Measurements from ENCODE around the gene SLC35G4. TPM values are rescaled to one million over a fixed set of nuclear protein-coding genes. Genes with fewer than 3 reads are reported as not detected.
"Not testable (repeated sequence)": the region's sequence is repeated elsewhere in the genome, so short reads cannot be mapped to it uniquely, and the experiment has no call there.

The SLC35G4 gene
- total RNA-seq (not detected), polyA plus RNA-seq (ENCODE audit: insufficient read depth, low read depth, low replicate concordance) (not detected)
- long read RNA-seq, donor 1: 0 reads
- long read RNA-seq, donor 2: 0 reads
- long read RNA-seq, donor 3: 0 reads
- long read RNA-seq, donor 4: 0 reads
- long read RNA-seq, donor 5: 0 reads
- long read RNA-seq, donor 6: 0 reads
- long read RNA-seq, donor 7: 0 reads
- long read RNA-seq, donor 8: 0 reads
- long read RNA-seq, donor 9: 0 reads
- long read RNA-seq, donor 10: 0 reads

DNA sequence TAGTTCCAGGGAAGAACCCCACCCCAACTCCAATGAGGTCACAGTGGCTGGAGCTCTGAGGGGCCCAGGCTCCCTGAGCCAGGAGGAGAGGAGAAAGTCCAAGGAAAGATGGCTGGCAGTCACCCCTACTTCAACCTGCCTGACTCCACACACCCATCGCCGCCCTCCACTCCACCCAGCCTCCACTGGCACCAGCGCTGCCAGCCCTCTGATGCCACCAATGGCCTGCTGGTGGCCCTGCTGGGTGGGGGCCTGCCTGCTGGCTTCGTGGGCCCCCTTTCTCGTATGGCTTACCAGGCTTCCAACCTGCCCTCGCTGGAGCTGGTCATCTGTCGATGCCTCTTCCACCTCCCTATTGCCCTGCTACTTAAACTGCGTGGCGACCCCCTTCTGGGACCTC lies at the start of gene SLC35G4:
TSS of gene SLC35G4 (plus strand) at position 109 of the 400 bp plus-strand sequence. CDS start at position 109, 0 bp downstream.
- H3K27me3 ChIP-seq (ENCODE audit: control insufficient read depth, insufficient read depth, low read length); H3K36me3 ChIP-seq (ENCODE audit: control insufficient read depth in 2 of 3, insufficient read depth in 3 of 3, low read length in 3 of 3); DNase-seq; H3K27ac ChIP-seq (ENCODE audit: low read depth in 2 of 2, low read length in 2 of 2); FAIRE-seq; H3K9ac ChIP-seq (ENCODE audit: low read length in 3 of 3); H3K4me3 ChIP-seq (ENCODE audit: low read length in 3 of 3); H3K9me3 ChIP-seq (ENCODE audit: control insufficient read depth in 2 of 3, insufficient read depth in 1 of 3, low read length in 3 of 3); H3K4me1 ChIP-seq (ENCODE audit: control insufficient read depth in 2 of 3, insufficient read depth in 2 of 3, low read depth in 1 of 3, low read length in 3 of 3); intact Hi-C loops (cut with DNase I): not testable (repeated sequence)

DNA sequence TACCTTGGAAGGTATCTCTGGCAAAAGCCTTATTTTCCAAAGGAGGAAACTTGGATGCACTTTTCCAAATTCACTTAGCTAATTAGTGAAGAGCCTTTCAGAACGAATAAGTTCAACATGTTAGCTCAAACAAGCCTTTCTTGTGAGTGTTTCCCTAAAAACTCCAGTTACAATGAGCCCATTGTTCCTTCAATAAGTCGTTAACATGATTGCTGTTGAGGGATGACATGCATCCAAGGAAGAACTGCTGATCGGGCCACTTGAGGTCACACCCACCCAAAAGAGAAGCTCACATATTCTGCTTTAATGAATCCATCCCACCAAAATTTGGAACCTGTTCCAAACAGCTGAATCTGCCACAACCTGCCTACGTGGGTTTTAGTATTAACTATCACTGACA lies 48.1 kb upstream of the SLC35G4 start:
- FAIRE-seq (no peak), DNase-seq (no peak)
- intact Hi-C loops (cut with DNase I): no loop called here
- no peak overlapping the region for H3K9ac ChIP-seq (ENCODE audit: low read length in 3 of 3)
- H3K36me3 ChIP-seq (ENCODE audit: control insufficient read depth in 2 of 3, insufficient read depth in 3 of 3, low read length in 3 of 3): no peaks in the 10 kb centered on the region
- TF ChIP-seq, protein P1, sequence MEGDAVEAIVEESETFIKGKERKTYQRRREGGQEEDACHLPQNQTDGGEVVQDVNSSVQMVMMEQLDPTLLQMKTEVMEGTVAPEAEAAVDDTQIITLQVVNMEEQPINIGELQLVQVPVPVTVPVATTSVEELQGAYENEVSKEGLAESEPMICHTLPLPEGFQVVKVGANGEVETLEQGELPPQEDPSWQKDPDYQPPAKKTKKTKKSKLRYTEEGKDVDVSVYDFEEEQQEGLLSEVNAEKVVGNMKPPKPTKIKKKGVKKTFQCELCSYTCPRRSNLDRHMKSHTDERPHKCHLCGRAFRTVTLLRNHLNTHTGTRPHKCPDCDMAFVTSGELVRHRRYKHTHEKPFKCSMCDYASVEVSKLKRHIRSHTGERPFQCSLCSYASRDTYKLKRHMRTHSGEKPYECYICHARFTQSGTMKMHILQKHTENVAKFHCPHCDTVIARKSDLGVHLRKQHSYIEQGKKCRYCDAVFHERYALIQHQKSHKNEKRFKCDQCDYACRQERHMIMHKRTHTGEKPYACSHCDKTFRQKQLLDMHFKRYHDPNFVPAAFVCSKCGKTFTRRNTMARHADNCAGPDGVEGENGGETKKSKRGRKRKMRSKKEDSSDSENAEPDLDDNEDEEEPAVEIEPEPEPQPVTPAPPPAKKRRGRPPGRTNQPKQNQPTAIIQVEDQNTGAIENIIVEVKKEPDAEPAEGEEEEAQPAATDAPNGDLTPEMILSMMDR (IDR thresholded peaks at IDR 0.05; ENCODE audit: borderline replicate concordance, extremely low read depth, insufficient read depth): no peak
- H3K4me1 ChIP-seq (ENCODE audit: control insufficient read depth in 2 of 3, insufficient read depth in 2 of 3, low read depth in 1 of 3, low read length in 3 of 3): no peaks in the 10 kb centered on the region
- no peak overlapping the region for H3K27ac ChIP-seq (ENCODE audit: low read depth in 2 of 2, low read length in 2 of 2)
- H3K4me3 ChIP-seq (ENCODE audit: low read length in 3 of 3): no peak overlapping the region
- H3K27me3 ChIP-seq (ENCODE audit: control insufficient read depth, insufficient read depth, low read length): no peaks in the 10 kb centered on the region
- H3K9me3 ChIP-seq (ENCODE audit: control insufficient read depth in 2 of 3, insufficient read depth in 1 of 3, low read length in 3 of 3): no peaks in the 10 kb centered on the region

DNA sequence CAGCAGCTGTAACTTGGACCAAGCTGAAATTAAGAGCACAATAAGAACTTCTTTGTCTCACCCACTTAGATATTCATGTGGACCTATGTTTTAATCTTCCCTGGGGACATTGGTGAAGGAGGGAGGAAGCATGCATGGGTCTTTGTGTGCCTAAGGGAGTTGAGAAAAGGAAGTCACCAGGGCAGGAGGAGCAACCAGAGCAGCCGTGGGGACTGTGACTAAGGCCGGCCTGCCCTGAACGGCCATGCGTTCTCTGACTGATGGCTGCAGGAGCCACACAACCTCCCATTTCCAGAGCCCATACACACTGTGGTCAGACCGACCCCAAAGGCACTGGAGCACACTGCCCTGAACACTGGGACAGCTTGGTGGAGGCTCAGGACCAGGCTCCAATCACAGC lies 43.7 kb upstream of the SLC35G4 start:
- Histone ChIP-seq H3K27ac (ENCODE audit: low read depth in 2 of 2, low read length in 2 of 2) (no peak overlapping the region), H3K36me3 (ENCODE audit: control insufficient read depth in 2 of 3, insufficient read depth in 3 of 3, low read length in 3 of 3) (no peaks in the 10 kb centered on the region), H3K9ac (ENCODE audit: low read length in 3 of 3) (no peak overlapping the region), H3K4me3 (ENCODE audit: low read length in 3 of 3) (no peak overlapping the region), H3K4me1 (ENCODE audit: control insufficient read depth in 2 of 3, insufficient read depth in 2 of 3, low read depth in 1 of 3, low read length in 3 of 3) (no peaks in the 10 kb centered on the region), H3K9me3 (ENCODE audit: control insufficient read depth in 2 of 3, insufficient read depth in 1 of 3, low read length in 3 of 3) (no peaks in the 10 kb centered on the region), H3K27me3 (ENCODE audit: control insufficient read depth, insufficient read depth, low read length) (no peaks in the 10 kb centered on the region)
- no peak for DNase-seq
- TF ChIP-seq, protein P1 (IDR thresholded peaks at IDR 0.05; ENCODE audit: borderline replicate concordance, extremely low read depth, insufficient read depth): no peak
- intact Hi-C loops (cut with DNase I): no loop called here
- no peak for FAIRE-seq

DNA sequence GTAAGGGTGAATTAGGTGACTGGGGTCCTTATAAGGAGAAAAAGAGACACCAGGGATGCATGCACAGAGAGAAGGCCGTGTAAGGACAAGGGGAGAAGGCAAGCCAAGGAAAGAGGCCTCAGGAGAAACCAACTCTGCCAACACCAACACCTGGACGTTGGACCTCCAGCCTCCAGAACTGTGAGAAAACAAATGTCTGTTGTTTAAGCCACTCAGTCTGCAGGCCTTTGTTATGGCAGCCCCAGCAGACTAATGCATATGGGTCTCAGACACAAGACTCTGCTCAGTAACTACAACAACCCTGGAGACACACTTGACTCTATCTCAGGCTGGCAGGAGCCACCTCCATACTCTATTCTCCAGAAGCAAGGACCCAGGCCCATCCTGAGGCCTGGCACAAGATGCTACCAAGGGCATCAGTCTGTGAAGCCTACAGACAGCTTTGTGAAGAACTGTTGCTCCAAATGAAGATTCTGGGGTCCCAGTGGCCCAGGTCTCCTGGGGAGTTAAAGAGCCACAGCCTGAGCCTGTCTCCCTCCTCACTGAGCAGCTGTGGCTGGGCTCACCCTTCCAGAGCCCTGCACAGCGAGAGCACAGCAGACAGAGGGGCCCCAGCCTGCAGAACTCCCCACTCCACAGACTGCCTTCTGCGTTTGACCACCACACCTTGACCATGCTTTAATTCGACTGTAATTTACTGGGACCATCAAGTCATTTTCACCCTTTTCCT lies 43.0 kb upstream of the SLC35G4 start:
- no peak overlapping the region for H3K27ac ChIP-seq (ENCODE audit: low read depth in 2 of 2, low read length in 2 of 2)
- no peaks in the 10 kb centered on the region for H3K9me3 ChIP-seq (ENCODE audit: control insufficient read depth in 2 of 3, insufficient read depth in 1 of 3, low read length in 3 of 3)
- DNase-seq: no peak
- FAIRE-seq: no peak
- H3K36me3 ChIP-seq (ENCODE audit: control insufficient read depth in 2 of 3, insufficient read depth in 3 of 3, low read length in 3 of 3): no peaks in the 10 kb centered on the region
- no peaks in the 10 kb centered on the region for H3K27me3 ChIP-seq (ENCODE audit: control insufficient read depth, insufficient read depth, low read length)
- intact Hi-C loops (cut with DNase I): no loop called here
- TF ChIP-seq, protein P1 (IDR thresholded peaks at IDR 0.05; ENCODE audit: borderline replicate concordance, extremely low read depth, insufficient read depth): no peak
- no peak overlapping the region for H3K4me3 ChIP-seq (ENCODE audit: low read length in 3 of 3)
- H3K9ac ChIP-seq (ENCODE audit: low read length in 3 of 3): no peak overlapping the region
- no peaks in the 10 kb centered on the region for H3K4me1 ChIP-seq (ENCODE audit: control insufficient read depth in 2 of 3, insufficient read depth in 2 of 3, low read depth in 1 of 3, low read length in 3 of 3)

All from kidney (tissue), 22 donors.